Activated naive CD4-positive, alpha-beta T cell treated with anti-CD3 and anti-CD28 coated beads, Interleukin-2, amount 50 U/mL, for 16 hours (primary cell): Measurements from ENCODE around the gene ANO1.
"Not testable (repeated sequence)": the region's sequence is repeated elsewhere in the genome, so short reads cannot be mapped to it uniquely, and the experiment has no call there.

ENCODE experiments used
- DNase-seq: peaks from one replicate; pipeline ENCODE4 v3.0.0-alpha.2; 2020

ANO1 gene

GRCh38 chr11:70078095-70078780 is at the start of gene ANO1:
Gene ANO1, plus strand, starts transcription at chr11:70078317. Its CDS starts 290 bp downstream, at chr11:70078607.
- no peak for DNase-seq

GRCh38 chr11:70029115-70029860 is 48.8 kb upstream of the ANO1 start:
- no peak for DNase-seq

- no peak for DNase-seq
These were observed 48.2 kb upstream of the ANO1 start for GRCh38 chr11:70029861-70030380.

- DNase-seq, result no peak
These were observed 47.7 kb upstream of the ANO1 start for GRCh38 chr11:70030412-70030811.

- no peak for DNase-seq
These were observed 46.3 kb upstream of the ANO1 start for GRCh38 chr11:70031631-70032469.

GRCh38 chr11:70032470-70032795 is 45.7 kb upstream of the ANO1 start:
- DNase-seq, result no peak

- DNase-seq, result no peak
These were observed 45.0 kb upstream of the ANO1 start for GRCh38 chr11:70032943-70033710.

- DNase-seq, result no peak
These were observed 44.4 kb upstream of the ANO1 start for GRCh38 chr11:70033711-70034070.

- no peak for DNase-seq
These were observed 43.3 kb upstream of the ANO1 start for GRCh38 chr11:70034740-70035365.

GRCh38 chr11:70035665-70036064 is 42.5 kb upstream of the ANO1 start:
- DNase-seq, result not testable (repeated sequence)

GRCh38 chr11:70036971-70037882 is 40.9 kb upstream of the ANO1 start:
- DNase-seq, result no peak

GRCh38 chr11:70038034-70038834 is 39.9 kb upstream of the ANO1 start:
- DNase-seq, result no peak

- no peak for DNase-seq
These were observed 37.7 kb upstream of the ANO1 start for GRCh38 chr11:70040452-70040851.

- DNase-seq, result no peak
These were observed 37.1 kb upstream of the ANO1 start for GRCh38 chr11:70040869-70041501.

- DNase-seq, result no peak
These were observed 34.6 kb upstream of the ANO1 start for GRCh38 chr11:70043482-70043881.

- no peak for DNase-seq
These were observed 32.0 kb upstream of the ANO1 start for GRCh38 chr11:70046089-70046488.

- DNase-seq, result no peak
These were observed 29.7 kb upstream of the ANO1 start for GRCh38 chr11:70048279-70049024.

GRCh38 chr11:70049045-70049444 is 29.1 kb upstream of the ANO1 start:
- no peak for DNase-seq

- DNase-seq, result no peak
These were observed 27.9 kb upstream of the ANO1 start for GRCh38 chr11:70050243-70050642.
